Kasumi-1 (cell line): ENCODE measurements around the gene SCLY.

Source experiments
- DNase-seq, 2 experiments: peaks; one replicate each; lab custom pipeline; 2025; lab: John Stamatoyannopoulos, UW

SCLY gene

GRCh38 chr2:238126338-238126737, 65.5 kb downstream of the SCLY start:
- no peak for DNase-seq

GRCh38 chr2:238126775-238127164, 66.0 kb downstream of the SCLY start:
- DNase-seq = no peak

GRCh38 chr2:238127165-238128060, 66.6 kb downstream of the SCLY start:
- no peak for DNase-seq

GRCh38 chr2:238128061-238128440, 67.2 kb downstream of the SCLY start:
- no peak for DNase-seq

- no peak for DNase-seq
These were observed 67.8 kb downstream of the SCLY start for GRCh38 chr2:238128534-238129001.

GRCh38 chr2:238129166-238130010, 68.6 kb downstream of the SCLY start:
- no peak for DNase-seq

GRCh38 chr2:238130111-238130695, 69.4 kb downstream of the SCLY start:
- DNase-seq = no peak

- no peak for DNase-seq
These were observed 70.2 kb downstream of the SCLY start for GRCh38 chr2:238130696-238131628.

GRCh38 chr2:238131761-238132462, 71.1 kb downstream of the SCLY start:
- no peak for DNase-seq

GRCh38 chr2:238132463-238133450, 72.0 kb downstream of the SCLY start:
- DNase-seq = no peak

GRCh38 chr2:238133499-238134392, 72.9 kb downstream of the SCLY start:
- DNase-seq = no peak

GRCh38 chr2:238134393-238134785, 73.6 kb downstream of the SCLY start:
- no peak for DNase-seq

GRCh38 chr2:238135601-238136150, 74.9 kb downstream of the SCLY start:
- DNase-seq = no peak

GRCh38 chr2:238136820-238137537, 76.2 kb downstream of the SCLY start:
- DNase-seq = no peak

- DNase-seq = no peak
These were observed 77.1 kb downstream of the SCLY start for GRCh38 chr2:238137885-238138284.

GRCh38 chr2:238138331-238139195, 77.8 kb downstream of the SCLY start, which contains the start of gene KLHL30:
Gene KLHL30, plus strand, starts transcription at chr2:238138668. Its CDS starts 2,087 bp downstream, at chr2:238140755.
- no peak for DNase-seq
